HG02571 (cell line): Measurements from ENCODE around the gene DGKD.
"Not testable (repeated sequence)": the region's sequence is repeated elsewhere in the genome, so short reads cannot be mapped to it uniquely, and the experiment has no call there.

Experiments
- ATAC-seq: cut with Tn5 transposase; IDR thresholded peaks from one replicate; pipeline ENCODE4 v1.9.1; 2021; ENCODE audit warnings: mild to moderate bottlenecking, moderate library complexity; ENCODE audit not compliant: unreplicated experiment

DGKD gene

DNA sequence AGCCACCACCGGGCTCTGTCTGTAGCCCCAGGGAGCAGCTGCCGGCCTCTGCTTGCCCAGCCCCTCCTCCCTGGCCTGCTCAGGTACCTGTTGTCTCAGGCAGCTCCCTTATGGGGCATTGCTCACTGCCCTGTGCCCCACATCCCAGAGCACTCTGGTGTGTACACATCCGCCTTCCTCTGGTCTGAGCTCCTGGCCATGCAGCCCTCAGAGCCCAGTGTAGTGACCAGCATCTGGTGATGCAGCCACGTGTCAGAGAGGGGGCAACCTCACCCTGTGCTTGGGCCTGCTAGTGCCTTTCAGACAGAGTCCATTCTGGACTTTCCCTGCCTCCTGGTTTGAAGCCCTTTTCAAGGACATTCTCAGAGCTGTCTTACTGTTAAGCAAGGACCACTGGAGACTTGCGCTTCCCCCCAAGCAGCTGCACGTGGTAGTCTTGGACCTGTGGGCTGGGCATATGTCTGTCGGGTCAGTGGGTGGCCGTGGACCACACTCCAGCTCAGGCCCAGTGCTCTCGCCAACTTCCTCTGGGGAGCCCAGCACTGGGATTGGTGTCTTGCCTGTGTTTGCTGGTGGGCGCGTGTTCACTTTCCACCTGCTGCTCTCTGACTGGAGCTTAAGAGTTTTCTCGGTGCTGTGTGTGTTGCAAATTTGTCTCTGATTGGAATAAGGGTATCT, 30.7 kb downstream of the DGKD start:
- ATAC-seq = no peak

DNA sequence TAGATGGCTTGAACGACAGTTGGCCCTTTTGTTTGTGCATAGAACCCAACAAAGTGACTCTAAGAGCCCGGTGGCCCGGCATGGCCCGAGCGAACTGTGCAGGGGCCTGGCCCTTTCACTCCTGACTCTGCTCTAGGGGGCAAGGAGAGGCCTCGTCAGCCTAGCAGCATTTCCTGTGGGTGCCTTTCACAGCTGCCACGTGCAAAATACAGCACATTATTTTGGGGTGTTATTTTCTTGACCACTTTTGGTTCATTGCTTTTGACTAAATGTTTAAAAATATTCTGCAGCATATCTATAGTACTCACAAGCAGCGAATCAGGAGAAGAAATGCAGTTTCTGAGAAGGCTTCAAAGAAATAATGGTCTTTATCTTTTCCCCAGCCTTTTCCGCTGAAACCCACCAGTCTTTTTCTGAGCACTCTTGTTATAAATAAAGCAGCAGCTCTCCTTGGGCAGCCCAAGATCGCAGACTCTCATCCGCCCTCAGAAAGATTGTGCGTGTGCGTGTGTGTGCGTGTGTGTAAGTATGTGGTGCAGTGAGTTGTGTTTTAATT, 31.3 kb downstream of the DGKD start:
- peak; percentile 47 for ATAC-seq

DNA sequence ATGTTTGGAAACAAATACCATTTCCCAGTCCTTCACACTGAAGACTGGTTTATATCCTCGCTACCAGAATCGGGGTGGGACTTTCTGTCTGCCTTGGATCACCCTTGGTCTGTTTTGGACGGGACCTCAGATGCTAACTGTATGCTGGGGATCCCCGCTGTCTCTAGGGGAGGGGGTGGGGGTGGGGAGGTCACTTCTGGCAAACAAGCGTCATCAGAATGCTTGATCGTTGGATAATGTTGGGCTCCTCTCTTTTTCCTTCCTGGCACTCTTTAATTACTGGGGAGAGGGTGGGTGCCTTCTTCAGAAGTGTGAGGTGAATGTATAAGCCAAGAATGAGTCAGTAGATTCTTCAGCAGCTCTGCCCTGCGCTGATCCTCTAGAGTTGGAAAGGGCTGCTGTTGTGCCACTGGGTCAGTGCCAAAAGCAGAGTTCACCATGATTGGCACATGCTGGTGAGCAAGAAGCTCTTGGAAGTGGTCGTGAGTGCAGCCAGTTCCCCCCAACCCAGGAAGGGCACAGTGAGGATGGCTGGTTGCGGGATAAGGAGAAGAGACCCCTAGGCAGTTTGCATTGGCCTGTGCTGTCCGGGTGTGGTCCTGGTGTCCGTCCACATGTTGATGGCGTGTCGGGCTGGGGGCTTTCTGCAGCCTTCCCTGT, 32.2 kb downstream of the DGKD start:
- ATAC-seq = no peak

DNA sequence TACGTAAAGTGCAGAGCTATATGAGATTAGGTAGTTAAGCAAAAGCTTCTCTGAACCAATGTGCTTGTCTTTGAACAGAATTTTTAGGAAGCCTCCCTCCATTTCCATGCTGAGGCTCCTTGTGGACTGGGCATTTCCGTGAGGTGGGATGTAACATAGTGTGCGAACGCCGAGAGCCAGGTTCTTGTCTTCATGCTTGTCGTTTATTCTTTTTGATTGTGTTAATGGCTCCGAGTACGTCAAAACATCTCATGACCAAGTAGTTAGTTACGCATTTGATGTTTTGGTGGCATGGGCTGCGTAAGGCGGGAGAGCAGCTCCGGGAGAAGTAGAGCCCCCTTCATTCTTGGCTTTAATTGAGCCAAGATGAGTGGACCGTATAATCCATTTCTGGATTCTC, 32.9 kb downstream of the DGKD start:
- ATAC-seq = no peak

DNA sequence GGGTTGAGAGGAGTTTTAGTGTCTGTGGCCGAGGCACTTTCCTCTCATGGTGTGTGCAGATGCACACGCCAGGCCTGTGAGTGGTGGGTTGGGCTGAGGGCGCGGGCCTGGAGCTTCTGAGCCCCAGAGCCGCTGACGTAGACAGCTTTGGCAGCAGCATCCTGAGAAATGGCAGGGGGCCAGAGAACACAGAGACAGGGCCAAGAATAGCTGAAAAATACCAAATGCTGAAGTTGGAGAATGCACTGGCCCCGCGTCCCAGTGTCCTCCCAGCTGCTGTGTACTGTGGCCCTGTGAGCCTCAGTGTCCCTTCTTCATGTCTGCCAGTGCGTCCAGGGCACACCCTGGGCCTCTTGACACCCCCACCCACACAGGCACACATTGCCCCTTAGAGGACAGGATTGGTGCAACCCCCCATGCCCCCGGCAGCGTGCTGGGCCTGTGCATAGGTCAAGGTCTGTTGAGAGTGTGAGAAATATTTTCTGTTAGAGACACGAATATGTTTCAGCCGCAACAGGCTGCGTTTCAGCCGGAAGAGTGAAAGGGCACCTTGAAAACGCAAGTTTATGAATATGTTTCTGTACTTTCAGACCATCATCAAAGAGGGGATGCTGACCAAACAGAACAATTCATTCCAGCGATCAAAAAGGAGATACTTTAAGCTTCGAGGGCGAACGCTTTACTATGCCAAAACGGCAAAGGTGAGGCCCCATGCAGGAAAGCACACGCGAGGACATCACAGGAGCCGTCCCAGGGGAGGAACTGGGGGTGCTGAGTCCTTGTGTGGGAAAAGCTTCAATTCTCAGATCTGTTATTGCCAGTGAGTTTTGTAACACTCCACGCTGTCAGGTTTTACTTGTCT, 33.6 kb downstream of the DGKD start:
- no peak for ATAC-seq

DNA sequence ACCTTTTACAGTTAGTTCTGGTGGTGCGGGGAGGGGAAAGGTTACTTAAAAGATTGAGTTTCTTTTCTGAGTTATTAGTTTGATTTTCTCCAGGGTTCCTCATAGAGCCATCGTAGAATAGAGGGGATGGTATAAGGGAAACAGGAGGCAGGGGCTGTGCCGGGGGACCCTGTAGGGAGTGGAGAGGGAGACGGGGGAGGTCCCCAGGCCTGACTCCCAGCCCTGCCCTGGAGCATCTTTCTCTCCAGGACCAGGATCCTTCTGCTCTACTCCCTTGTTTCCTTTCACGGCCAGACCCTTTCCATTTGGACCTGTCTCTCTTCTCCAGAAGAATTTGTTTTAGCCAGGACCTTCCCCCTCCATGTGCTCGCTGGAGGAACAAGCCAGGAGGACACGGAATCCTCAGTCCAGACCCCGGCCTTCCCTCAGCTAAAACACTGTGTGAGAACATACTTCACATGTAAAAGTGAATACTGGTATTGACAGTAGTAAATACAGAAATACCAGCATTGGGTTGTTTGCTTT, 35.4 kb downstream of the DGKD start:
- ATAC-seq = no peak

DNA sequence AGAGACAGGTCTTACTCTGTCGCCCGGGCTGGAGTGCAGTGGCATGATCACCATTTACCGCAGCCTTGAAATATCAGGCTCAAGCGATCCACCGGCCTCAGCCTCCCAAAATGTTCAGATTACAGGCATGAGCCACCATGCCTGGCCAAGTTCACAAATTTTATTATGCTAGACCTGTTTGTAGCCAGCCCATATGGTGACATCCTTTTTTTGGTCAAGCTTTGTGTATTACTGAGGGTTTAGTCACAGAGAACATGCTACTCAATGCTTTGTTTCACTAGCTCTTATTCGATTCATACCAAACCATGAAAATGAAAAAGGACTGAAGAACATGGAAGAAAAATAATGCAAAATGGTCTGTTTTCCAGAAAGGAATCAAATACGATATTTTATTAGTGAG, 41.4 kb downstream of the DGKD start:
- no peak for ATAC-seq

DNA sequence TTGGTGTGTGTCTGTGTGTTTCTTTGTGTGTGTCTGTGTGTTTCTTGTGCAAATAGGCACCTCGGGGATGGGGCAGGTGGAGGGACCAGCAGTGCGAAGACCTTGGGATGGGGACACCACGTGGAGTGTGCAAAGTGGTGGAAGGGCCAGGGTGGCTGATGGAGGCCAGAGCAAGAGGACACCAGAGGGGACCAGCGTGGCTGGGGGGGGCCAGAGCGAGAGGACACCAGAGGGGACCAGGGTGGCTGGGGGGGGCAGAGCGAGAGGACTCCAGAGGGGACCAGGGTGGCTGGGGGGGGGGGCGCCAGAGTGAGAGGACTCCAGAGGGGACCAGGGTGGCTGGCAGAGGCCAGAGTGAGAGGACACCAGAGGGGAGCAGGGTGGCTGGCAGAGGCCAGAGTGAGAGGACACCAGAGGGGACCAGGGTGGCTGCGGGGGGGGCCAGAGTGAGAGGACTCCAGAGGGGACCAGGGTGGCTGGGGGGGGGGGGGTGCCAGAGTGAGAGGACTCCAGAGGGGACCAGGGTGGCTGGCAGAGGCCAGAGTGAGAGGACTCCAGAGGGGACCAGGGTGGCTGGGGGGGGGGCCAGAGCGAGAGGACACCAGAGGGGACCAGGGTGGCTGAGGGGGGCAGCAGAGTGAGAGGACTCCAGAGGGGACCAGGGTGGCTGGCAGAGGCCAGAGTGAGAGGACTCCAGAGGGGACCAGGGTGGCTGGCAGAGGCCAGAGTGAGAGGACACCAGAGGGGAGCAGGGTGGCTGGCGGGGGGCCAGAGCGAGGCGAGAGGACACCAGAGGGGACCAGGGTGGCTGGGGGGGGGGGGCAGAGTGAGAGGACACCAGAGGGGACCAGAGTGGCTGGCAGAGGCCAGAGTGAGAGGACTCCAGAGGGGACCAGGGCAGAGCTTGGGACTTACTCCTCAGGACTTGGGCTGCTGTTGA, 42.7 kb downstream of the DGKD start:
- ATAC-seq = not testable (repeated sequence)

DNA sequence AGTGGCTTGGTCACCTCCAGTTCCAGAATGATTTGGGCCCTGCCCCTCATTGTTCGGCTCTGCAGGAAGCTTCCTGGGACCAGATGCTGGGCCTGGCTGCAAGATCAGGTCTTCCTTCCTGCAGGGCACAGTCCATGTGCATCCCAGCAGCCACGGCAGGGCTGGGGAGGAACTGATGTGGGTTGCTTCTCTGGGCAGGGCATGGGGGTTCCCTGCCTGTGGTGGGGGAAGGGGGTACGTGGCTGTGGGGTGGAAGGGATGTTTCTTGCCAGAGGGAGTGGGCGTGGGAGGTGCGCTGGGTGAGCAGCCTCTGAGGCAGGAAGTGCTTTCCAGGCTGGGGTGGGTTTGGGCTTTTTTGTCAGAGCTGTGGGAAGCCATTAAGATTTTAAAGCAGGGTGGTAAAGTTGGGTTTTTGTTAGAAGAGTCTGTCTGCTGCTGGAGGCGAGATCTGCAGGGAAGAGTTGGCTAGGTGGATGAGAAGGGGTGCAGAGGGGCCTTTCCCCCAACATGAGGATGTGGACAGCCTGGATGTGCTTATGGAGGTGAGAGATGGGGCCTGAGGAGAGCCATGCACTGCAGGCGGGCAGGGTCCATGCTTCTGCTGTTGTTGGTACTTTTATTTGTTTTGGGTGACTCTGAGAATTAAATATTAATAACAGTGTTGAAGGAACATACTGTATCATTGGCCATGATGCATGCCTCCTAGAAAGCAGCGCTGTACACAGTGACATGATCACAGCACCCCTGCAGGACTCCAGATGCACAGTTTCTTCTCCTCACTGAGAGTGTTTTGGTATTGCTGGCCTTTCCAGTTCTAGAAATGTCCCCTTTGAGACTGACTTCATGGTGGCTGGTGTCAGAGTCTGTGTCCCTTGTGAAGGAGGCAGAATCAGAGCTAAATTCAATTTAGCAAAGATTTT, 45.3 kb downstream of the DGKD start:
- ATAC-seq = no peak

DNA sequence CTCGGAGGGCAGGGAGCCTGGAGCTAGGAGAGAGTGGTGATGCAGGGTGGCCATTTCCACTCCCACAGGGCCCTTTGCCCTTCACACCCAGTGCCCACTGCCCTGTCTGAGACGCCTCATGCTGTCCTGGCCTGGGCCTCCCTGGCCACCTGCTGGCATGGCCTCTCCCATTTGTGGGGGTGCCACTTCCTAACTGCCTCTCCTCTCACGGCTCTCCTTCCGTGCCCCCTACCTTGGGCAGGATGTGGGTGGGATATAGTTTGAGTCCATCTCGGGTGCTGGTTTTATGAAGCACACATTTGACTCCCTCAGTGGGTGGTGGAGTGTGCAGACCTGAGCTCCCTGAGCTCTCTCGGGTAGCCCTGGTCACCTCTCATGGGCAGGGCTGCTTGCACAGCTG, 46.0 kb downstream of the DGKD start:
- no peak for ATAC-seq

DNA sequence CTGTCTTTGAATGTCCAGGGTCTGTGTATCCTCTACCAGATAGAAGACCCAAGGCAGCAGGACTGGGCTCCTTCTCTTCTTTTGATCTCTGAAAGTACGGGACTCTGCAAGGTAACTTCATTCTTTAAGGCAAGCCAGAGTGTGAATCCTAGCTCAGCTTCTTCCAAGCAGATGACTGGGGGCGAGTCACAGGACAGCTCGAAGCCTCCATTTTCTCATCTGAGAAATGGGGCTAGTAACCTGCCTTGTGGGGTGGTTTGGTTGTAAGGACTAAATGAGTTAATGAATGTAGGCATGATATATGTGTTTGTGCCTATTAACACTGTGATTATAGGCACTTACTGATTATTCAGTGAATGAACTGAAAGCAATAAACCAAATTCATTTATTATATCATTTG, 46.7 kb downstream of the DGKD start:
- ATAC-seq = no peak

DNA sequence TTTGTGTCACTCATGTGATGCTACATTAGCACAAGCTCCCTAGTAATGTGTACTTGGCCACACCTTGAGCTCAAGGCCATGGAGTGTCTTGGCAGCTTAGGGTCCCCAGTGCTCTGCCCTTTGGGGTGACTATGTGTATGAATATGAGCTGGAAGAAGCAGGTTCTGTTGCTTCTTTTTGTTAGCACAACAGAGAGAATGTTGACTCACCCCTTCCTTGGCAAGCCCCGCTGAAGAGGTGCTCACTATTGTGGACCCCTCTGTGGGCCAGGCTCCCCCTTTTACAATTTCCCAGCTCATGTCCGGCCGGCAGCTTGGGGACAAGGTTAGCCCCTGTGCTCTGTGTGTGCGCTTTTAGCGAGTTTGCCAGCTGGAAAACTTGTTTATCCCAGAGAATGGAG, 48.1 kb downstream of the DGKD start:
- ATAC-seq = no peak

DNA sequence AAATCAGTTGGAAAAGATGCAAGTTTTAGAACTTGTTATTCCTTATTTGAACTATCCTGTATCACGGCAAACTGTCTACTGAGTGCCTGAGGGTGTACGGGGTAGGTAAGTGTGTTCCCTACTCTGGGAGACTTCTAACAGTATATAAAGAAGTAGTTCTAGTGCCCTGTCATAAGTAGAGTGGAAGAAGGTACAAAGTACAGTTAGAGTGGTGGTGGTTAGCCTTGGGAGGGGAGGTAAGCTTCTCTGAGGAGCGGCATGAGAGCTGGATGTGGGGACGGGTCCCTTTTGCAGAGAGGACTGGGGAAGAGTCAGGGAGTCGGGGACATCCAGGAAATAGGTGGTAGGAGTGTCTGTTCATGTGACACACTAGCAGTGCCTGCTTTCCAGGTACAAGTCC, 48.5 kb downstream of the DGKD start:
- ATAC-seq = no peak

DNA sequence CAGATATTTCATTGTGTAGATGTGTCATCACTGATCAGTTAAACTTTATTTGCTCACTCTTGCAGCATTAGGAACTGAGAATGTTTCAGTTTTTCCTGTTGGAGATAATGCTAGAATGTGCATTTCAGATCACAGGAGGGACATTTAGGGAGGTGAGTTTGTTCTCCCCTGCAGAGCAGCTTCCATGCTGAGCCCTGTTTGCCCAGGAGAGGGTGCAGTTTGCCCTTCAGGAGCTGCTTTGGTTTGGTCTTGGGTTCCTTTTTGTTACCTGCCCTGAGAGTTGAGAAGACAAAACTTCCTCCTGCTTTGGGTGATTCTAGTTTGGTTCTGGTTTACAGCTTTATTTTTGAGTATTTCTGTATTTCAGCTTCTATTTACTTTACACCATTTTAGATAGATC, 49.9 kb downstream of the DGKD start:
- ATAC-seq = no peak

DNA sequence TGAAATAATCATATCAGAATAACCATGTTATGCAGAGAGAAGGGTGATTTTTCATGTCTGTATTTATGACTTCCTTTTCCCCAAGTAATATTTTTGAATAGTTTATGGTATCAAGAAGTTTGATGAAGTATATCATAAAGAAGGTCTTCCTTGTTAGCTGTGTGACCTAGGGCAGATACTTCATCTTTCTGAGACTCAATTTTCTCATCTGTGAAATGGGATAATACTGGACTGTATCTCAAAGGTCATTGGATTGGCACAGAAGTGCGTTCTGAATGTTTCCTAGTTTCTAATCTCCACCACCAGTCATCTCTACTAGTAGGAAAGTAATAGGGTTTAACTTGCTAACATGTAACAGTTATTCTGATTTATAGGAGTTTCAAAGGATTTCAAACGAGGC, 52.6 kb downstream of the DGKD start:
- ATAC-seq = no peak

DNA sequence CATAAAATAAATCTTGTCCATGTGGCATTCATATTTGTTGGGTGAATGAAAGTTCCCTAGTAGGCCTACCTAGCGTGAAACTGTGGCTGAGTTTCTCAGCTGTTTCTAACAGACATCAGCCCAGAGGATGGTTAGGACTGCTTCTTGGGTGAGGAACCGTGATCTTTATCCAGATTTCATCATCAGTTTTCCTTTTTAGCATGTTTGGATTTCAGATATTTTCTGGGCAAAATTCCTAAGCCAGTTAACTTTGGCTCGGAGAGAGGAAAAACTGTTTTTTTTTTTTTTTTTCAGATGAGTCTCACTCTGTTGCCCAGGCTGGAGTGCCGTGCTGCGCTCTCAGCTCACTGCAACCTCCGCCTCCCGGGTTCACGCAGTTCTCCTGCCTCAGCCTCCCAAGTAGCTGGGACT, 53.5 kb downstream of the DGKD start:
- ATAC-seq = no peak

DNA sequence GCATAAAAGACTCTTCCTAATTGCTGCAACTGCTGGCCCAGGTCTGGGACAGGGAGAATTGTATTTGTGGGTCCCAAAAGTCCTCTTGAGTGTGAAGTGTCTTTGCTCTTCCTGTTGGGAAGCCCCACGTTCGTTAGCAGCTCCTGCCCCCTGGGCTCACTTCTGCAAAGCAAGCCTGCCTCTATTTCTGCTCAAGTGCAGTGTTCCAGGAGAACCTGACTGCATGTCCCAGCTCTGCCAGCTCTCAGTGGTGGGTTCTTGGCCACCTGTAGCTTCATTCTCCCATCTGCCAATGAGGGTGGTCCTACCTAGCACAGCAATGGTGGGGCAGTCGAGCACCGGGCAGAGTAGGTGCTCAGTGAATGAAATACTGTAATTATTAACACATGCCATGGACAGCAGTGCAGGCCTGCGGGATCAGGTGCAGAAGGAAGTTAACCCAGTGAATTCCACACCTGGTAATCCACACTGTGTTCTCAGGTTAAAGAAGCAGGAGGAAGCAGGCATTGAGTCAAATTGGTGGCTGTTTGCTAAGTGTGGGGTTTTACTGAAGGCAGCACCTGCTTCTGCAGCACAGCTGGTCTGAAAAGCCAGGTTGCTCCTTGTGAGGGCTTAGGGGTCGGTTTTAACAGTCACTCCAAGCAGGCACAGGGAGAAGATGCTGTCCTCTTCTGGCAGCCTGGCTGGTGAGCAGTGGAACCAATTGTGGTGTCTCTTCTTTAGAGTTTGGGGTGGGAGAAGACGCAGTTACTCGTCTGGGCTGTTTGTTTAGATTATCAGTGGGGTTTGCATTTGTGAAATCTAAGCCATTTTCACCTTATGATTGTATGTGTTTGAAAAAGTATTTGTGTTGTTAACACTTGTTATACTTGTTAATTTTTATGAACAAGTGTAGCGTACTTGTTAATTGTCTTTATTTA, 54.3 kb downstream of the DGKD start:
- no peak for ATAC-seq

DNA sequence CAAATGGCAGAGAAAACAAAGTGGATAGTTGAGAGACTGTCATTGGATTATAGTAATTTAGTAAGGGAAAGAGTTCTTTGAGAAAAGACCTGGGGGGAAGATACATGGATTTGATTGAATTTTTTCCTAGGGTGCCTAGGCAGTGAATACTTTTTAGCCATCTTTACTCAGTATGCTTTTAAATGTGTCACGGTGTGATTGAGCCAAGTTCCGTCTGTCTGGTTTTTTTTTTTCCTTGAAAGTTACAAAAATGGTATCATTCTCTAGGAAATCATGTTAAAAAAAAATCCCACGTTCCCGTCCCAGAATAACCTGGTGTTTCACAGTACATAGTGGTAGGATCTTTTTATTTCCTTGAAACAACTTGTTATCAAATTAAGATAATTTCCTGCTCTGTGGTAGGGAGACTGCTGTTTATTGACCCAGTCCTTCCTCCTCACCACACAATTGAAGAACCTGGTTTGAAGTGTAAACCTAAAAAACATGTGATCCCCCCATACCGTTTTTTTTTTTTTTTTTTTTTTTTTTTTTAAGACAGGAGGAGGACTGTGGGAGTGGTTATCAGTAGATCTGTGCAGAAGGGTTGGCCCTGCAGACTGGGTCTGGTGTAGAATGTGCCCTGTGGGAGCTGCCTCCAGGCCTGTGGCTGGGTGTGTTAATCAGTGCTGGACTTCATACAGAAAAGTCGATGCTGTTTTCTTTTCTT, 55.1 kb downstream of the DGKD start:
- no peak for ATAC-seq
